Activated CD4-positive, CD25-positive, alpha-beta regulatory T cell treated with anti-CD3 and anti-CD28 coated beads, Interleukin-2, amount 50 U/mL, for 16 hours (primary cell): ENCODE results near the gene TYW1.
"Not testable (repeated sequence)": the region's sequence is repeated elsewhere in the genome, so short reads cannot be mapped to it uniquely, and the experiment has no call there.

Experiments used
- DNase-seq: peaks from one replicate; pipeline ENCODE4 v3.0.0-alpha.2; 2020; ENCODE audit warnings: low read depth, low spot score

TYW1 gene

DNA sequence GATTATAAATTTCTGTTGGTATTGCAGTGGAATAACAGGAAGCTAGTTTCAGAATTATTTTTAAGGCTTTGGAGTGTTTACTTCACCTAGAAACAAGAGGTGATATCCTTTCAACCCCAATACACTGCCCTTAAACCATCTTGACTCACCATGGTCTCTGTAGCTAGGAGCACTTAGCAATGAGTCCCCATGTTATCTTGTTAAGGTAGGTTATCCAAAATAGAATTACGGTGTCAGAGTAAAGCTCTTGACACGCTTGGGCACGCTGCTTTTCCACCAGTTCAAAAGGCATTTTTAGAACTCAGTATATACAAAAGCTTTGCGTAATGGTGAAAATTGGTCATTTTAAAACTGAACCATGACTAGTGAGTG, 46.9 kb downstream of the TYW1 start:
- not testable (repeated sequence) for DNase-seq

DNA sequence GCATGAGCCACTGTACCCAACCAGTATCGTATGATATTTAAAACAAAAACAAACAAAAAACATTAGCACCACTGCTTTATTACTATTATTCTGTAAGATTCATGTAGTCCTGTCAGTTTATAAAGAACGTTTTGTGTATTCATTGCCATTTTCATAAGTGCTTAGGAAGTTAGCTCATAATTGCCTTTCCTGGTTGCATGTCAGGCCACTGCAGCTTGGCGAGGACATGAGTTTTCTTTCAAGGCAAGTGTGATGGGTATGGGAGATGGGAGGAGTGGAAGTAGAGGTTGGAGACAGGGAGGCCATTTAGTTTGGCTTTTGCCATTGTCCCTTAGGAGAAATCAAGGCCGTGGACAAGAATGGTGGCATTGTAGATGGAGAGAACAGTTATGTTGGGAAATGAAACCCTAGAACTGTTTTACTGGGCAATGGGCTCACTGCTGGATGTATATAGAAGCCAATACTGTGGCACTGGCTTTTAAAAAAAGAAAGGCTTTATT, 48.9 kb downstream of the TYW1 start:
- no peak for DNase-seq

- DNase-seq = not testable (repeated sequence)
Observed at GRCh38 chr7:67046819-67047218, 50.2 kb downstream of the TYW1 start.

GRCh38 chr7:67049908-67050307, 53.3 kb downstream of the TYW1 start:
- not testable (repeated sequence) for DNase-seq

- DNase-seq = not testable (repeated sequence)
Observed at GRCh38 chr7:67052161-67052560, 55.5 kb downstream of the TYW1 start.

GRCh38 chr7:67056683-67057082, 60.0 kb downstream of the TYW1 start:
- no peak for DNase-seq

- not testable (repeated sequence) for DNase-seq
Observed at GRCh38 chr7:67061321-67061720, 64.7 kb downstream of the TYW1 start.

GRCh38 chr7:67062802-67063201, 66.2 kb downstream of the TYW1 start:
- not testable (repeated sequence) for DNase-seq

- DNase-seq = not testable (repeated sequence)
Observed at GRCh38 chr7:67066950-67067622, 70.5 kb downstream of the TYW1 start.

DNA sequence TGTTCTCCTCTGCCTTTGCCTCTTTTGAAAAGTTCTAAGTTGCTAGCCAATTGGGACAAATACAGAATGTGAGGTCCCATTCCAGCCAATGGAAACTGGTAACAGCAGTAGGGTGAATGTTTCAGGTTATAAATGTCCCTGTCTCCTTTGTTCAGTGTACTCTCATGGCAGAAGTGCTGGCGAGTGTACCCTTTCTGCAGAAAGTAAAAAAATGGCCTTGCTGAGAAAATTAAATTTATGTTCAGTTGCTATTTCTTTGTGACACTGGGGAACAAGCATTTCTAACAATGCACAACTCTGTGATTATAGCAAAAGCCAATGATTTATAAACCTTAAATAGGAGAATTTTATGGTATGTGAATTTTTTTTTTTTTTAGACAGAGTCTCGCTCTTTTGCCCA, 79.5 kb downstream of the TYW1 start:
- not testable (repeated sequence) for DNase-seq

DNA sequence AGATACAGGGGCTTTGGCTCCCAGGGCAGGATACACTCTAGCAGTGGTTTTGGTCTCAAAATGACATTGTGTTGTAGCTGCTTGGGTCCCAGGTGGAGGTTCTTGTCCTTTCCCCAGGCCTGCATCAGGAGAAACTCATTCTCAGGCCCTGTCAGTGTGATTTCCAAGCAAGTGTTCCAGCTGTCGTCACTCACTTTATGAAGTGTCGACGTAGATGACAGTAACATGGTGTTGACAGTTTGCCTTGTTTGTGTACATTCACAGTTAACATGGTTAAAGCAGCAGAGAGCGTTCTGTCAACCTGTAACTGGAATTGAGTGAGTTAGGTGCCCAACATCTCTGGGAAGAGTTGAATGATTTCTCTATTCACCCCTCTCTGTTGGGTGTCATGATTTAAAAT, 86.2 kb downstream of the TYW1 start:
- DNase-seq = not testable (repeated sequence)

- not testable (repeated sequence) for DNase-seq
Observed at GRCh38 chr7:67089261-67089660, 92.6 kb downstream of the TYW1 start.

DNA sequence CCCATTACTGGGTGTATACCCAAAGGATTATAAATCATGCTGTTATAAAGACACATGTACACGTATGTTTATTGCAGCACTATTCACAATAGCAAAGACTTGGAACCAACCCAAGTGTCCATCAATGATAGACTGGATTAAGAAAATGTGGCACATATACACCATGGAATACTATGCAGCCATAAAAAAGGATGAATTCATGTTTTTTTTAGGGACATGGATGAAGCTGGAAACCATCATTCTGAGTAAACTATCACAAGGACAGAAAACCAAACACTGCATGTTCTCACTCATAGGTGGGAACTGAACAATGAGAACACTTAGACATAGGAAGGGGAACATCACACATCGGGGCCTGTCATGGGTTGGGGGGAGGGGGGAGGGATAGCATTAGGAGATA, 94.4 kb downstream of the TYW1 start:
- DNase-seq = not testable (repeated sequence)

DNA sequence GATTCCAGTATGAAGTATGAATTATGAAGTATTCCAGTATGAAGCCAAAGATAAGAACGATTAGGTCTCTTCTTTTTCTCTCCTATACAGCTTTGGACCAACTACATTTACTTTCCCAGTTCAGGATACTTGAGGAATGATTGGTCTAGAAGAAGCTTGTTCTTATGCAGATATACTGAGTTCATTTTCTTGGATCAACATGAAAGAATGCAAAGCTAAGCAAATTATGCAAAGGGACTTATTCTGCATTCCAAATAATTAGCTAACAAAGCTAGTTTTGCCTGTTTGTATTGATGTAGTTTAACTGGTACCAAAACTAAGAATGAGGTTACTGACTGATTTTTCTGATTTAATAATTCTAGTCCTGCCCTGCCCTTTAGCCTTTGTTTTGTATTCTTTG, 101.4 kb downstream of the TYW1 start:
- not testable (repeated sequence) for DNase-seq

DNA sequence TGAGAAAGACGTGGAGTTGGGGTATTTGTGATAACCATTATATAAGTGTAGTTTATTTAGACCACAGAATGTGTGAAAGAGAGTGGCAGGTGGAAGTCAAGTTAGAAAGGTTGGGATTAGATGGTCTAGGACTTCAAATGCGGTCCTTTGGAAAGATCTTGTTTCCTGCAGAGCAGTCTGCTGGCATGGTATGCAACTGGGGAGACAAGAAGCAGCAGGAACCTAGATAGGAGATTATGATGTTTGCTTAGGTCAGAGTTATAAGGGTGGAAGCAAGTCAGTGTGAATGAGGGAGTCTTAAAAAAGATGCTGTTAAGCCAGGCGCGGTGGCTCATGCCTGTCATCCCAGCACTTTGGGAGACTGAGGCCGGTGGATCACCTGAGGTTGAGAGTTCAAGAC, 102.8 kb downstream of the TYW1 start:
- DNase-seq = not testable (repeated sequence)

GRCh38 chr7:67100038-67100437, 103.4 kb downstream of the TYW1 start:
- DNase-seq = not testable (repeated sequence)

DNA sequence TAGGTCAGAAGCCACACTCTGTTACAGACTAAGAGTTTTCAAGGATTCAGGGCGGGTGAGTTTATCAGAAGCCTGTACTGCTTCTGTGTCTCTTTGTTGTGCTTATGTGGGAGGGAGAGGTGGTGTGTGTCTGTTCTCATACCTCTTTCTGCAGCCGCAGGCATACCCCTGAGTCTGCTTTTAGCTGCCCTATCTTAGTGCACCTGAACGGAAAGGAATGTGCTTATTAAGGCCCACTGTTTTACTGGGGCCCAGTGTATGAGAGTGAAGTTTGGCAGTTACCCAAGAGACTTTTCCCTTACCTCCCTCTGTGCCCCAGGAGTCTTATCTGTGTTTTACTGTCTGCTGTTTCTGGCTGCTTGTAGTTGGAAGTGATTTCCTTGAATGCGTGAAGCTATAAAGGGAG, 104.3 kb downstream of the TYW1 start:
- no peak for DNase-seq

GRCh38 chr7:67104937-67105336, 108.3 kb downstream of the TYW1 start:
- DNase-seq = not testable (repeated sequence)

DNA sequence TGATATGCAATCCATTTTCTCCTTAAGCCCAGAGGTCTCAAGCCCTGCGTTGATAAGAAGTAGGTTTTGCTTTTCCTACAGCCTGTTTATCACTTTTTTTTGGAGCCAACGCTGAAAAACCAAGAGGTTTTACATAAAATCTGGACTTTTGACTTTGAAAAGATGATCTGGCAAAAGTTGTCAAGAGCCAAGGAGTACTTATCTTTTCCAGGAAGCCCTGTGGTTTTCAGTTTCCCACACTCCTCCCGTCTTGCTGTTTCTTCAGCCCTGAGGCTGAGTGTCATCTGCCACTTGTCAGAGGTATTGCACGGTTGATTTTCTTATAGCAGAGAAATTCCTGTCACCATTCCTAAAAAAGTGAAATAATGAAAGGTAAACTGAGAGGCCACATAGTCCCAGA, 108.7 kb downstream of the TYW1 start:
- DNase-seq = no peak

GRCh38 chr7:67106255-67106654, 109.6 kb downstream of the TYW1 start:
- DNase-seq = not testable (repeated sequence)

DNA sequence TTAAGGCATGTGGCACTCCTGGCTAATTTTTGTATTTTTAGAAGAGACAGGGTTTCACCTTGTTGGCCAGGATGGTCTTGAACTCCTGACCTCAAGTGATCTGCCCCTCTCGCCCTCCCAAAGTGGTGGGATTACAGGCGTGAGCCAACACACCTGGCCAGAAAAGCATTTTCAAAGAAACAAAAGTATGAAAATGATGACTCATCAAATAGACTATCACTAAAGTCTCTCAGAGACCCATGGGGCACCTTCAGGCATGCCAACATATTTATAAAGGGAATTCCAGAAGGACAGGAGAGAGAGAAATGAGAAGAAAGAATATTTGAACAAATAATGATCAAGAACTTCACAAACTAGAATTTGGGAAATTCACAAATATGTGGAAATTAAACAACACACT, 114.7 kb downstream of the TYW1 start:
- DNase-seq = not testable (repeated sequence)

- not testable (repeated sequence) for DNase-seq
Observed at GRCh38 chr7:67114483-67115246, 118.0 kb downstream of the TYW1 start.

- DNase-seq = not testable (repeated sequence)
Observed at GRCh38 chr7:67120491-67120890, 123.9 kb downstream of the TYW1 start.
